Activated CD4-positive, alpha-beta T cell treated with anti-CD3 and anti-CD28 coated beads, Interleukin-2, amount 50 U/mL, for 4 hours (primary cell): ENCODE results near the gene GNPAT.

Experiments used
- DNase-seq, 2 experiments: peaks; one replicate each; pipeline ENCODE4 v3.0.0-alpha.2; 2020

GNPAT gene

GRCh38 chr1:231248778-231249177, 7.8 kb downstream of the GNPAT start:
- no peak for DNase-seq

- DNase-seq: no peak
Observed at GRCh38 chr1:231252336-231252735, 11.3 kb downstream of the GNPAT start.

- no peak for DNase-seq
Observed at GRCh38 chr1:231260351-231260750, 19.3 kb downstream of the GNPAT start.

- no peak for DNase-seq
Observed at GRCh38 chr1:231264642-231265041, 23.6 kb downstream of the GNPAT start.

- no peak for DNase-seq
Observed at GRCh38 chr1:231265379-231265778, 24.4 kb downstream of the GNPAT start.

GRCh38 chr1:231266811-231267322, 25.9 kb downstream of the GNPAT start:
- no peak for DNase-seq

GRCh38 chr1:231272173-231272572, 31.2 kb downstream of the GNPAT start:
- no peak for DNase-seq

GRCh38 chr1:231272880-231273279, 31.9 kb downstream of the GNPAT start:
- no peak for DNase-seq

- no peak for DNase-seq
Observed at GRCh38 chr1:231274119-231274825, 33.3 kb downstream of the GNPAT start.

- DNase-seq: no peak
Observed at GRCh38 chr1:231278100-231278790, 37.2 kb downstream of the GNPAT start.

GRCh38 chr1:231279081-231279480, 38.1 kb downstream of the GNPAT start:
- no peak for DNase-seq

GRCh38 chr1:231279683-231280082, 38.7 kb downstream of the GNPAT start:
- DNase-seq: no peak

GRCh38 chr1:231284441-231284840, 43.4 kb downstream of the GNPAT start:
- DNase-seq: no peak

- no peak for DNase-seq
Observed at GRCh38 chr1:231286603-231287002, 45.6 kb downstream of the GNPAT start.

GRCh38 chr1:231295938-231296337, 54.9 kb downstream of the GNPAT start:
- DNase-seq: no peak

- no peak for DNase-seq
Observed at GRCh38 chr1:231301990-231302389, 61.0 kb downstream of the GNPAT start.

- DNase-seq: no peak
Observed at GRCh38 chr1:231310391-231310934, 69.5 kb downstream of the GNPAT start.

- DNase-seq: no peak
Observed at GRCh38 chr1:231311720-231312431, 70.9 kb downstream of the GNPAT start.

GRCh38 chr1:231312432-231312788, 71.4 kb downstream of the GNPAT start:
- no peak for DNase-seq

GRCh38 chr1:231313661-231314060, 72.6 kb downstream of the GNPAT start:
- DNase-seq: no peak

- DNase-seq: peak; percentile 17 to 25
Observed at GRCh38 chr1:231315887-231316286, 74.9 kb downstream of the GNPAT start.

- DNase-seq: no peak
Observed at GRCh38 chr1:231317306-231318014, 76.4 kb downstream of the GNPAT start.

- no peak for DNase-seq
Observed at GRCh38 chr1:231318015-231318355, 77.0 kb downstream of the GNPAT start.
